ENCODE results near the gene GON4L. TPM values are rescaled to one million over a fixed set of nuclear protein-coding genes. Genes with fewer than 3 reads are reported as not detected.
"Not testable (repeated sequence)": the region's sequence is repeated elsewhere in the genome, so short reads cannot be mapped to it uniquely, and the experiment has no call there.

GON4L gene
- polyA plus RNA-seq, 1 donor (not counting 4 experiments of a cell fraction or from before 2014, with no cell fraction given) = 16.7 TPM

DNA sequence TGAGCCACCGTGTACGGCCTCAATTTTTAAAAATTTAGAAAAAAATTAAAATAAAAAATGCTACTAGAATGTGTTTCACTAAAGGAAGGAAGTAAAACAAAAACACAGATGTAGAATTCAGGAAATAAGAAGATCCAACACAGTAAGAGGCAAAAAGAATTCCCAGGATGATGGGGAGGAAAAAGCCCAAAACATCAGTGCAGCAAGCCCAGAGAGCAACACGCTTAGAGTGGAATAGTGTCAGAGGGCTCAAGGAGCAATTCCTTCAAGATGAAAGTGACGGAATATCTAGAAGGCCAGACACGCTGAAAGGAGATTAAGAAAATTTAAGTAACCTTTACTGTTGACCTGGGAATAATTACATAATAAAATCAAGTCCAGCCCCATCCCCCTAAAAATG, 87.8 kb downstream of the GON4L start:
- Histone ChIP-seq H4K20me1 (ENCODE audit: control insufficient read depth, extremely low read depth, insufficient read depth, low read length) (no peaks in the 10 kb centered on the region), H3K4me2 (ENCODE audit: control insufficient read depth, extremely low read depth, insufficient read depth, low read depth, low read length) (no peak overlapping the region), H3K27ac (ENCODE audit: control insufficient read depth, insufficient read depth, low read length) (no peak overlapping the region), H3K9me3 (ENCODE audit: control insufficient read depth, low read depth, low read length) (no peaks in the 10 kb centered on the region), H3K4me1 (ENCODE audit: control insufficient read depth, extremely low read depth, insufficient read depth, low read length) (no peaks in the 10 kb centered on the region), H3K9me1 (ENCODE audit: control insufficient read depth, extremely low read depth, insufficient read depth, low read length) (no peaks in the 10 kb centered on the region), H2AFZ (ENCODE audit: control insufficient read depth, low read length) (no peak overlapping the region), H3K9ac (ENCODE audit: control insufficient read depth, extremely low read depth, insufficient read depth, low read length) (no peak overlapping the region), H3K79me2 (ENCODE audit: control insufficient read depth, insufficient read depth, low read length) (no peaks in the 10 kb centered on the region), H3K27me3 (ENCODE audit: control insufficient read depth, extremely low read depth, insufficient read depth, low read length) (no peaks in the 10 kb centered on the region), H3K4me3 (ENCODE audit: control insufficient read depth in 2 of 3, extremely low read depth in 1 of 3, insufficient read depth in 2 of 3, low read depth in 1 of 3, low read length in 3 of 3) (no peak overlapping the region), H3K36me3 (ENCODE audit: control insufficient read depth in 2 of 2, extremely low read depth in 1 of 2, insufficient read depth in 2 of 2, low read length in 2 of 2) (peaks cover 15% of the 10 kb centered on the region in 2 experiments)
- FAIRE-seq = no peak
- DNase-seq (ENCODE audit: low read depth, low spot score) = no peak
- dilution Hi-C loops (cut with MboI; ENCODE audit: extremely low pct_ligation_motif_present, low sequenced_read_pairs) = no loop called here
- TF ChIP-seq, protein P1, sequence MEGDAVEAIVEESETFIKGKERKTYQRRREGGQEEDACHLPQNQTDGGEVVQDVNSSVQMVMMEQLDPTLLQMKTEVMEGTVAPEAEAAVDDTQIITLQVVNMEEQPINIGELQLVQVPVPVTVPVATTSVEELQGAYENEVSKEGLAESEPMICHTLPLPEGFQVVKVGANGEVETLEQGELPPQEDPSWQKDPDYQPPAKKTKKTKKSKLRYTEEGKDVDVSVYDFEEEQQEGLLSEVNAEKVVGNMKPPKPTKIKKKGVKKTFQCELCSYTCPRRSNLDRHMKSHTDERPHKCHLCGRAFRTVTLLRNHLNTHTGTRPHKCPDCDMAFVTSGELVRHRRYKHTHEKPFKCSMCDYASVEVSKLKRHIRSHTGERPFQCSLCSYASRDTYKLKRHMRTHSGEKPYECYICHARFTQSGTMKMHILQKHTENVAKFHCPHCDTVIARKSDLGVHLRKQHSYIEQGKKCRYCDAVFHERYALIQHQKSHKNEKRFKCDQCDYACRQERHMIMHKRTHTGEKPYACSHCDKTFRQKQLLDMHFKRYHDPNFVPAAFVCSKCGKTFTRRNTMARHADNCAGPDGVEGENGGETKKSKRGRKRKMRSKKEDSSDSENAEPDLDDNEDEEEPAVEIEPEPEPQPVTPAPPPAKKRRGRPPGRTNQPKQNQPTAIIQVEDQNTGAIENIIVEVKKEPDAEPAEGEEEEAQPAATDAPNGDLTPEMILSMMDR (optimal IDR thresholded peaks at IDR 0.05 in 1 of 3, IDR thresholded peaks at IDR 0.05 in 1 of 3, conservative IDR thresholded peaks at IDR 0.05 in 1 of 3; ENCODE audit: extremely low read depth in 1 of 3, insufficient read depth in 2 of 3, low read length in 3 of 3) = no peak
- no peak for TF ChIP-seq EZH2 (IDR thresholded peaks at IDR 0.05; ENCODE audit: low read length)

DNA sequence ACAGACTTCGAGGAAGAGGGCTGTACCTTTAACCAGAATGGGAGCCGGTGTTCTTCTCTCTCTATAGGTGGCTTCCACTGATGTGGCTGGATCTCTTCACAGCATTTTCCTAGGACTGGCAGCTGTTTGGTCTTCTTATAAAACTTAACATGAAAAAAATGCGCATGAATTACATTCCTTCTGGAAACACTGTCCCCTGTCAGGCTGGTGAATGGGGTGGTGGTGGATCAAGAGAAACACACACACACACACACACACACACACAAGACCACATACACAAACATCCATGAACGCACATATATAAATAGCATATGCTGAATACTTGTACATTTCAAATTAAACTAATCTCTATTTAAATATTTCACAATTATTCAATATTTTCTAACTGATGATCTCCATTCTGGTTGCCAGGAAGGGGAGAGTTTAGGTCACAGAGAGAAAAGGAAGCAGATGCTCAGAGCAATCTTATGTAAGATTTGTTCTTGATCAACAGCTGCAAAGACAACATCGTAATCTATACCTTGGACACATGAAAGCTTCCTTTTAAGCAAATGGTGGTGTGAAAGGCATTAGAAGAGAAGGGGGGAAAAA, 89.5 kb downstream of the GON4L start:
- H3K79me2 ChIP-seq (ENCODE audit: control insufficient read depth, insufficient read depth, low read length); FAIRE-seq; DNase-seq (ENCODE audit: low read depth, low spot score); H3K9me1 ChIP-seq (ENCODE audit: control insufficient read depth, extremely low read depth, insufficient read depth, low read length); H3K9me3 ChIP-seq (ENCODE audit: control insufficient read depth, low read depth, low read length); dilution Hi-C loops (cut with MboI; ENCODE audit: extremely low pct_ligation_motif_present, low sequenced_read_pairs); H2AFZ ChIP-seq (ENCODE audit: control insufficient read depth, low read length); H3K4me3 ChIP-seq (ENCODE audit: control insufficient read depth in 2 of 3, extremely low read depth in 1 of 3, insufficient read depth in 2 of 3, low read depth in 1 of 3, low read length in 3 of 3); H4K20me1 ChIP-seq (ENCODE audit: control insufficient read depth, extremely low read depth, insufficient read depth, low read length); H3K9ac ChIP-seq (ENCODE audit: control insufficient read depth, extremely low read depth, insufficient read depth, low read length); H3K4me2 ChIP-seq (ENCODE audit: control insufficient read depth, extremely low read depth, insufficient read depth, low read depth, low read length); H3K27me3 ChIP-seq (ENCODE audit: control insufficient read depth, extremely low read depth, insufficient read depth, low read length); H3K27ac ChIP-seq (ENCODE audit: control insufficient read depth, insufficient read depth, low read length): not testable (repeated sequence)
- Histone ChIP-seq H3K36me3 (ENCODE audit: control insufficient read depth in 2 of 2, extremely low read depth in 1 of 2, insufficient read depth in 2 of 2, low read length in 2 of 2) (peaks cover 14 to 15% of the 10 kb centered on the region in 2 experiments), H3K4me1 (ENCODE audit: control insufficient read depth, extremely low read depth, insufficient read depth, low read length) (peaks cover 15% of the 10 kb centered on the region)

DNA sequence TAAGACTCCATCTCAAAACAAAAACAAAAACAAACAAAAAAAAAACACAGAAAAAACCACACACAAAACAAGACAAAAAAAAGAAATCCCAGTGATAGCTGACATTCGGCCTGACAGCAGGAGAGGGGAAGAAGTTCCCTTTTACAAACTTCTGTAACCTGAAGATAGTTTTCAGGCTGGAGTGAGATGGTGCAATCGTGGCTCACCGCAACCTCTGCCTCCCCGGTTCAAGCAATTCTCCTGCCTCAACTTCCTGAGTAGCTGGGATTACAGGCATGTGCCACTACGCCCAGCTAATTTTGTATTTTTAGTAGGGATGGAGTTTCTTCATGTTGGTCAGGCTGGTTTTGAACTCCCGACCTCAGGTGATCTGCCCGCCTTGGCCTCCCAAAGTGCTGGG, 93.0 kb downstream of the GON4L start:
- peaks cover 41% of the 10 kb centered on the region for H3K4me1 ChIP-seq (ENCODE audit: control insufficient read depth, extremely low read depth, insufficient read depth, low read length)
- H3K79me2 ChIP-seq (ENCODE audit: control insufficient read depth, insufficient read depth, low read length); H3K4me3 ChIP-seq (ENCODE audit: control insufficient read depth in 2 of 3, extremely low read depth in 1 of 3, insufficient read depth in 2 of 3, low read depth in 1 of 3, low read length in 3 of 3); H3K9me1 ChIP-seq (ENCODE audit: control insufficient read depth, extremely low read depth, insufficient read depth, low read length); DNase-seq (ENCODE audit: low read depth, low spot score); H2AFZ ChIP-seq (ENCODE audit: control insufficient read depth, low read length); dilution Hi-C loops (cut with MboI; ENCODE audit: extremely low pct_ligation_motif_present, low sequenced_read_pairs); H3K27me3 ChIP-seq (ENCODE audit: control insufficient read depth, extremely low read depth, insufficient read depth, low read length); H3K9me3 ChIP-seq (ENCODE audit: control insufficient read depth, low read depth, low read length); H4K20me1 ChIP-seq (ENCODE audit: control insufficient read depth, extremely low read depth, insufficient read depth, low read length); FAIRE-seq: not testable (repeated sequence)
- H3K9ac ChIP-seq (ENCODE audit: control insufficient read depth, extremely low read depth, insufficient read depth, low read length) = peak overlapping the region; percentile 15
- peaks cover 10 to 18% of the 10 kb centered on the region in 2 experiments for H3K36me3 ChIP-seq (ENCODE audit: control insufficient read depth in 2 of 2, extremely low read depth in 1 of 2, insufficient read depth in 2 of 2, low read length in 2 of 2)
- H3K27ac ChIP-seq (ENCODE audit: control insufficient read depth, insufficient read depth, low read length) = peak overlapping the region; percentile 70
- peak overlapping the region; percentile 27 for H3K4me2 ChIP-seq (ENCODE audit: control insufficient read depth, extremely low read depth, insufficient read depth, low read depth, low read length)

- Histone ChIP-seq H3K4me2 (ENCODE audit: control insufficient read depth, extremely low read depth, insufficient read depth, low read depth, low read length) (peak overlapping the region; percentile 41), H3K27ac (ENCODE audit: control insufficient read depth, insufficient read depth, low read length) (peak overlapping the region; percentile 70), H3K9ac (ENCODE audit: control insufficient read depth, extremely low read depth, insufficient read depth, low read length) (peak overlapping the region; percentile 15), H3K4me1 (ENCODE audit: control insufficient read depth, extremely low read depth, insufficient read depth, low read length) (peaks cover 41% of the 10 kb centered on the region), H3K36me3 (ENCODE audit: control insufficient read depth in 2 of 2, extremely low read depth in 1 of 2, insufficient read depth in 2 of 2, low read length in 2 of 2) (peaks cover 6 to 18% of the 10 kb centered on the region in 2 experiments), H3K4me3 (ENCODE audit: control insufficient read depth in 2 of 3, extremely low read depth in 1 of 3, insufficient read depth in 2 of 3, low read depth in 1 of 3, low read length in 3 of 3) (peak overlapping the region in 1 of 3 experiments; percentile 7)
- H4K20me1 ChIP-seq (ENCODE audit: control insufficient read depth, extremely low read depth, insufficient read depth, low read length); H3K79me2 ChIP-seq (ENCODE audit: control insufficient read depth, insufficient read depth, low read length); dilution Hi-C loops (cut with MboI; ENCODE audit: extremely low pct_ligation_motif_present, low sequenced_read_pairs); H2AFZ ChIP-seq (ENCODE audit: control insufficient read depth, low read length); H3K9me3 ChIP-seq (ENCODE audit: control insufficient read depth, low read depth, low read length); H3K27me3 ChIP-seq (ENCODE audit: control insufficient read depth, extremely low read depth, insufficient read depth, low read length); H3K9me1 ChIP-seq (ENCODE audit: control insufficient read depth, extremely low read depth, insufficient read depth, low read length): not testable (repeated sequence)
- FAIRE-seq (peak; percentile 87), DNase-seq (ENCODE audit: low read depth, low spot score) (peak; percentile 69)
Measured at GRCh38 chr1:155763090-155763815, 93.8 kb downstream of the GON4L start.
